Measurements from ENCODE around the gene RRM2. TPM values are rescaled to one million over a fixed set of nuclear protein-coding genes. Genes with fewer than 3 reads are reported as not detected.
A peak's percentile ranks its signal among the peaks of the same experiment; 100 is the strongest.

RRM2 gene
- total RNA-seq, 1 experiment from 2014 or later: 163 TPM

DNA sequence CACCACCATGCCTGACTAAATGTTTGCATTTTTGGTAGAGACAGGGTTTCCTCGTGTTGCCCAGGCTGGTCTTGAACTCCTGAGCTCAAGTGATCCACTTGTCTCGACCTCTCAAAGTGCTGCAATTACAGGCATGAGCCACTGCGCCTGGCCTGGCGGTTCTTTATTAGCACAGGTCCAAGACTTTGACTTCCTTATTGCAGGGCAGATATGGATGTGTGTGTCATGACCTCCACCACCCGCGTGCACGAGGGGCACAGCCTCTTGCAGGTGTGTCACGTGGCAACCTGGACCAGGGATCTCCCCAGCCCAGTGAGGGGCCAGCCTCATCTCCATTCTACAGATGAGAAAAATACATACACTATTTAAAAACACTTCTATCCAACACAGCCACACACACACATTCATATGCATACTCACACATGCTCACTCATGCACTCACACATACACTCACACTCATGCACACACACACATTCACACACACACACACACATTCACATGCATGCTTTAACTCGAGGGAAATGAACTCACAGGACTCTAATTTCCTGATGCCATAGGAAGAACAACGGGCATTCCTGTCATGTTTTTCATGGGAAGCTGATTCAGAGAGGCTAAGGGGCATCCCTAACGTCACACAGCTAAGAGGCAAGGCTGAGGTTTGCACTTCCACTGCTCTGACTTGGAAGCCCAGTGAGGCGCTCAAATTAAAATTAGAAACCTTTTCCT is 38.8 kb downstream of the RRM2 start:
- Histone ChIP-seq H3K56ac (ENCODE audit: insufficient read length, low read depth, low read length) (no peak overlapping the region), H3K9me3 (ENCODE audit: control insufficient read depth, low read depth, low read length) (no peaks in the 10 kb centered on the region), H2BK120ac (ENCODE audit: low read depth, low read length, poor library complexity, severe bottlenecking) (no peak overlapping the region), H2BK20ac (ENCODE audit: low read depth, low read length, poor library complexity, severe bottlenecking) (no peak overlapping the region), H2AK5ac (ENCODE audit: insufficient read length, low read length) (no peak overlapping the region), H2AFZ (ENCODE audit: low read length) (no peak overlapping the region), H3K23ac (ENCODE audit: insufficient read length, low read depth, low read length) (no peak overlapping the region), H2BK15ac (ENCODE audit: low read depth, low read length) (no peak overlapping the region), H3K18ac (ENCODE audit: insufficient read length, low read depth, low read length) (no peak overlapping the region), H4K20me1 (ENCODE audit: control insufficient read depth, insufficient read depth, insufficient read length) (peaks cover 2% of the 10 kb centered on the region), H3K27ac (ENCODE audit: insufficient read length, low read depth, low read length) (no peak overlapping the region), H3K4me1 (ENCODE audit: insufficient read depth, low read length) (no peaks in the 10 kb centered on the region; the same call in 1 of the 2 replicates), H3K9ac (ENCODE audit: extremely low read depth, insufficient read length, low read length) (no peak overlapping the region), H3K4ac (ENCODE audit: low read depth, low read length) (no peak overlapping the region), H2BK12ac (ENCODE audit: insufficient read length, low read depth, low read length) (no peak overlapping the region), H3K79me1 (ENCODE audit: insufficient read depth, low read depth, low read length, poor library complexity, severe bottlenecking) (no peaks in the 10 kb centered on the region), H4K91ac (ENCODE audit: insufficient read length, low read depth, low read length) (no peak overlapping the region), H3T11ph (ENCODE audit: low read length) (no peak overlapping the region), H2BK5ac (ENCODE audit: insufficient read length, low read length) (no peak overlapping the region), H3K14ac (ENCODE audit: insufficient read depth, low read length) (no peak overlapping the region), H4K5ac (ENCODE audit: insufficient read length, low read depth, low read length) (no peak overlapping the region), H3K27me3 (ENCODE audit: insufficient read depth, low read length) (no peaks in the 10 kb centered on the region), H3K79me2 (ENCODE audit: insufficient read depth, low read length) (no peaks in the 10 kb centered on the region), H3K23me2 (ENCODE audit: insufficient read length, low read depth, low read length, poor library complexity, severe bottlenecking) (no peaks in the 10 kb centered on the region), H4K8ac (replicated peaks; ENCODE audit: insufficient read length, low read depth, low read length) (no peak overlapping the region), H3K4me2 (ENCODE audit: insufficient read depth, insufficient read length, low read length) (no peak overlapping the region)
- peaks cover 9 to 23% of the 10 kb centered on the region in 2 experiments for H3K4me1 Mint-ChIP-seq
- TF ChIP-seq, protein P1, sequence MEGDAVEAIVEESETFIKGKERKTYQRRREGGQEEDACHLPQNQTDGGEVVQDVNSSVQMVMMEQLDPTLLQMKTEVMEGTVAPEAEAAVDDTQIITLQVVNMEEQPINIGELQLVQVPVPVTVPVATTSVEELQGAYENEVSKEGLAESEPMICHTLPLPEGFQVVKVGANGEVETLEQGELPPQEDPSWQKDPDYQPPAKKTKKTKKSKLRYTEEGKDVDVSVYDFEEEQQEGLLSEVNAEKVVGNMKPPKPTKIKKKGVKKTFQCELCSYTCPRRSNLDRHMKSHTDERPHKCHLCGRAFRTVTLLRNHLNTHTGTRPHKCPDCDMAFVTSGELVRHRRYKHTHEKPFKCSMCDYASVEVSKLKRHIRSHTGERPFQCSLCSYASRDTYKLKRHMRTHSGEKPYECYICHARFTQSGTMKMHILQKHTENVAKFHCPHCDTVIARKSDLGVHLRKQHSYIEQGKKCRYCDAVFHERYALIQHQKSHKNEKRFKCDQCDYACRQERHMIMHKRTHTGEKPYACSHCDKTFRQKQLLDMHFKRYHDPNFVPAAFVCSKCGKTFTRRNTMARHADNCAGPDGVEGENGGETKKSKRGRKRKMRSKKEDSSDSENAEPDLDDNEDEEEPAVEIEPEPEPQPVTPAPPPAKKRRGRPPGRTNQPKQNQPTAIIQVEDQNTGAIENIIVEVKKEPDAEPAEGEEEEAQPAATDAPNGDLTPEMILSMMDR (conservative IDR thresholded peaks at IDR 0.05): no peak
- peak overlapping the region in 1 of 3 experiments; percentile 47; a peak in 3 of 7 replicates for H3K27ac Mint-ChIP-seq
- no peak for DNase-seq
- H3K4me3 Mint-ChIP-seq: no peak overlapping the region
- H3K36me3 Mint-ChIP-seq (ENCODE audit: insufficient read depth in 1 of 3, low read depth in 3 of 3): peaks cover 0 to 27% (median 7%) of the 10 kb centered on the region in 3 experiments; a peak in 5 of 7 replicates
- H3K27me3 Mint-ChIP-seq (ENCODE audit: low read depth): no peaks in the 10 kb centered on the region
- H3K9me3 Mint-ChIP-seq: no peaks in the 10 kb centered on the region
- WGBS (ENCODE audit: extremely low coverage, insufficient read length, low lambda C conversion rate): no CpG with 5 or more reads among the region's 12 CpGs
